Measurements from ENCODE around the gene OTC.
A peak's percentile ranks its signal among the peaks of the same experiment; 100 is the strongest.

Gene OTC

GRCh38 chrX:38315186-38315585 lies 37.2 kb upstream of the OTC start:
- no peak overlapping the region for H3K4me3 ChIP-seq (ENCODE audit: low read depth, low read length)
- TF ChIP-seq, protein P1, sequence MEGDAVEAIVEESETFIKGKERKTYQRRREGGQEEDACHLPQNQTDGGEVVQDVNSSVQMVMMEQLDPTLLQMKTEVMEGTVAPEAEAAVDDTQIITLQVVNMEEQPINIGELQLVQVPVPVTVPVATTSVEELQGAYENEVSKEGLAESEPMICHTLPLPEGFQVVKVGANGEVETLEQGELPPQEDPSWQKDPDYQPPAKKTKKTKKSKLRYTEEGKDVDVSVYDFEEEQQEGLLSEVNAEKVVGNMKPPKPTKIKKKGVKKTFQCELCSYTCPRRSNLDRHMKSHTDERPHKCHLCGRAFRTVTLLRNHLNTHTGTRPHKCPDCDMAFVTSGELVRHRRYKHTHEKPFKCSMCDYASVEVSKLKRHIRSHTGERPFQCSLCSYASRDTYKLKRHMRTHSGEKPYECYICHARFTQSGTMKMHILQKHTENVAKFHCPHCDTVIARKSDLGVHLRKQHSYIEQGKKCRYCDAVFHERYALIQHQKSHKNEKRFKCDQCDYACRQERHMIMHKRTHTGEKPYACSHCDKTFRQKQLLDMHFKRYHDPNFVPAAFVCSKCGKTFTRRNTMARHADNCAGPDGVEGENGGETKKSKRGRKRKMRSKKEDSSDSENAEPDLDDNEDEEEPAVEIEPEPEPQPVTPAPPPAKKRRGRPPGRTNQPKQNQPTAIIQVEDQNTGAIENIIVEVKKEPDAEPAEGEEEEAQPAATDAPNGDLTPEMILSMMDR (IDR thresholded peaks at IDR 0.05; ENCODE audit: low read depth, low read length, missing control alignments), result no peak
- in situ Hi-C loops (cut with HindIII; ENCODE audit: low pct_ligation_motif_present, low sequenced_read_pairs), result no loop called here
- DNase-seq, result no peak
- H3K36me3 ChIP-seq (replicated peaks), result no peaks in the 10 kb centered on the region
- H3K27me3 ChIP-seq (replicated peaks), result no peaks in the 10 kb centered on the region
- H3K27ac ChIP-seq, result no peak overlapping the region

- in situ Hi-C loops (cut with HindIII; ENCODE audit: low pct_ligation_motif_present, low sequenced_read_pairs), result no loop called here
- Histone ChIP-seq H3K27ac (no peak overlapping the region), H3K27me3 (replicated peaks) (no peaks in the 10 kb centered on the region), H3K4me3 (ENCODE audit: low read depth, low read length) (no peak overlapping the region), H3K36me3 (replicated peaks) (no peaks in the 10 kb centered on the region)
- DNase-seq, result no peak
- TF ChIP-seq, protein P1 (IDR thresholded peaks at IDR 0.05; ENCODE audit: low read depth, low read length, missing control alignments), result no peak
Observed at GRCh38 chrX:38318196-38318595, 34.2 kb upstream of the OTC start.

- H3K27me3 ChIP-seq (replicated peaks), result no peaks in the 10 kb centered on the region
- H3K27ac ChIP-seq, result no peak overlapping the region
- H3K36me3 ChIP-seq (replicated peaks), result no peaks in the 10 kb centered on the region
- H3K4me3 ChIP-seq (ENCODE audit: low read depth, low read length), result no peak overlapping the region
- in situ Hi-C loops (cut with HindIII; ENCODE audit: low pct_ligation_motif_present, low sequenced_read_pairs), result no loop called here
- DNase-seq, result no peak
- TF ChIP-seq, protein P1 (IDR thresholded peaks at IDR 0.05; ENCODE audit: low read depth, low read length, missing control alignments), result no peak
Observed at GRCh38 chrX:38318606-38319005, 33.8 kb upstream of the OTC start.

GRCh38 chrX:38320819-38321218 lies 31.6 kb upstream of the OTC start:
- no peaks in the 10 kb centered on the region for H3K36me3 ChIP-seq (replicated peaks)
- no peak overlapping the region for H3K27ac ChIP-seq
- in situ Hi-C loops (cut with HindIII; ENCODE audit: low pct_ligation_motif_present, low sequenced_read_pairs), result no loop called here
- H3K4me3 ChIP-seq (ENCODE audit: low read depth, low read length), result no peak overlapping the region
- TF ChIP-seq, protein P1 (IDR thresholded peaks at IDR 0.05; ENCODE audit: low read depth, low read length, missing control alignments), result no peak
- DNase-seq, result no peak
- no peaks in the 10 kb centered on the region for H3K27me3 ChIP-seq (replicated peaks)

- no peak overlapping the region for H3K27ac ChIP-seq
- no peaks in the 10 kb centered on the region for H3K27me3 ChIP-seq (replicated peaks)
- in situ Hi-C loops (cut with HindIII; ENCODE audit: low pct_ligation_motif_present, low sequenced_read_pairs), result no loop called here
- H3K36me3 ChIP-seq (replicated peaks), result no peaks in the 10 kb centered on the region
- TF ChIP-seq, protein P1 (IDR thresholded peaks at IDR 0.05; ENCODE audit: low read depth, low read length, missing control alignments), result no peak
- H3K4me3 ChIP-seq (ENCODE audit: low read depth, low read length), result peak overlapping the region; percentile 71
- DNase-seq, result no peak
Observed at GRCh38 chrX:38326086-38326485, 26.3 kb upstream of the OTC start.

DNA sequence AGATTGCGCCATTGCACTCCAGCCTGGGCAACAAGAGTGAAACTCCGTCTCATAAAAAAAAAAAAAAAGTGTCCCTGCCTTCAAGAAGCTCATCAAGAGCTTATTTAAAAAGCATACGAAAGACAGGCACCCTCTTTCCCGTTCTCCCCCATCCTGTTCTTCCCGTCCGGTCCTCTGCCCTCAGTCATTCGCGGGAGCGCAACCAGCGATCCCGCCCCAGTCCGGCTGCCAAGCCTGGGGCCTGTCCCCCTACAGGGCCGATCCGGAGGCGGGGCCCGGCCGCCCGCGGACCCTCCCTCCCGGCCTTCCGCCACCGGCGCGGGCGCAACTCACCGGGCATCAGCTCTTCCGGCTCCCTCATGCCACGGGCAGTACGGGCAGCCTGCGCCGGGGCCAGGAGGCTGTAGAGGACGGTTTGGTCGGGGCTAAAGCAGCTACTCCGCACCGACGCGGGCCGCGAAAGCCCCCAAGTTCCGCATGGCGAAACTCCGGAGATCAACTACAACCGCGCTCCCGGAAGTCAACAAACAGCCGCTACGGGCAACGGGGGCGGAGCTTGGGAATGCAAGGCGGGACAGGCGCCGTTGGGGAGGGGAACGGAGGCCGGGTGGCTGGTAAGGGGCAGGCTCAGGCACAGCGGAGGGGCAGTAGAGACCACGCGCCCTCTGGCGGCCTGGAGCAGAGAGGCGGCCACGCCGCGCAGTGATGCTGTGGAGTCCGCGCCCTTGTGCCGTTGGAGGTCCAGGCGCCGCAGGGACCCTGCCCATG lies 25.2 kb upstream of the OTC start, which contains the start of gene RPGR:
TSS of gene RPGR (minus strand) at position 503 of the 768 bp plus-strand sequence. CDS start at position 361, 142 bp downstream.
- H3K27ac ChIP-seq, result peak within 1 kb of the TSS; percentile 84
- peak within 1 kb of the TSS; percentile 71 for H3K4me3 ChIP-seq (ENCODE audit: low read depth, low read length)
- H3K27me3 ChIP-seq (replicated peaks), result no peaks in the 10 kb centered on the region
- DNase-seq, result peak; percentile 89
- no peaks in the 10 kb centered on the region for H3K36me3 ChIP-seq (replicated peaks)
- in situ Hi-C loops (cut with HindIII; ENCODE audit: low pct_ligation_motif_present, low sequenced_read_pairs), result no loop called here
- TF ChIP-seq, protein P1 (IDR thresholded peaks at IDR 0.05; ENCODE audit: low read depth, low read length, missing control alignments), result peak; percentile 86

Data from brain microvascular endothelial cell (primary cell).